HEK293 (cell line): ENCODE results near the gene CDH1.

Source experiments
- ZFP3 ChIP-seq: fragments of 450-650 bp; formaldehyde crosslinking; IDR thresholded peaks from 2 replicates; pipeline ENCODE4 v1.5.1; 2016; ENCODE audit warnings: low read depth, missing biosample characterization, missing genetic modification characterization
- ZNF16 ChIP-seq: fragments of 450-650 bp; formaldehyde crosslinking; IDR thresholded peaks from 2 replicates; pipeline ENCODE4 v1.5.1; 2016; ENCODE audit warnings: low read depth, missing biosample characterization, missing genetic modification characterization
- ZNF2 ChIP-seq: fragments of 450-650 bp; formaldehyde crosslinking; IDR thresholded peaks from 2 replicates; pipeline ENCODE4 v1.5.1; 2016; ENCODE audit warnings: missing biosample characterization, missing genetic modification characterization
- ZNF24 ChIP-seq: fragments of 450-650 bp; formaldehyde crosslinking; IDR thresholded peaks from 2 replicates; pipeline ENCODE4 v1.5.1; 2016; ENCODE audit warnings: missing biosample characterization, missing genetic modification characterization
- ZNF274 ChIP-seq, 2 experiments: fragments of 200-500 bp in 1 of 2; fragments of 450-650 bp in 1 of 2; sonication (Bioruptor generic) in 1 of 2; formaldehyde crosslinking in 1 of 2; IDR thresholded peaks; 2 replicates each; pipeline versions ENCODE4 v1.5.1 to v1.6.1; 2014 to 2016; ENCODE audit warnings: borderline replicate concordance in 1 of 2, inconsistent platforms in 1 of 2, low read length in 1 of 2, missing biosample characterization in 1 of 2, missing genetic modification characterization in 1 of 2
- ZNF530 ChIP-seq: fragments of 450-650 bp; formaldehyde crosslinking; IDR thresholded peaks from 2 replicates; pipeline ENCODE4 v1.5.1; 2016; ENCODE audit warnings: low read depth, missing biosample characterization, missing genetic modification characterization
- ZNF600 ChIP-seq: fragments of 450-650 bp; formaldehyde crosslinking; IDR thresholded peaks from 2 replicates; pipeline ENCODE4 v1.5.1; 2016; ENCODE audit warnings: missing biosample characterization, missing genetic modification characterization
- TF ChIP-seq, protein P1 (sequence below): fragments of 450-650 bp; formaldehyde crosslinking; IDR thresholded peaks from 2 replicates; pipeline ENCODE4 v1.5.1; 2016; ENCODE audit warnings: missing biosample characterization, missing genetic modification characterization
- TF ChIP-seq, protein P2 (sequence below): fragments of 450-650 bp; formaldehyde crosslinking; IDR thresholded peaks from 2 replicates; pipeline ENCODE4 v1.5.1; 2016; ENCODE audit warnings: missing biosample characterization, missing genetic modification characterization
- TF ChIP-seq, protein P3 (sequence below): fragments of 450-650 bp; formaldehyde crosslinking; IDR thresholded peaks from 2 replicates; pipeline ENCODE4 v1.5.1; 2016; ENCODE audit warnings: missing biosample characterization, missing genetic modification characterization
- TF ChIP-seq, protein P4 (sequence below): fragments of 450-650 bp; formaldehyde crosslinking; IDR thresholded peaks from 2 replicates; pipeline ENCODE4 v1.5.1; 2016; ENCODE audit warnings: missing biosample characterization, missing genetic modification characterization

DNA sequence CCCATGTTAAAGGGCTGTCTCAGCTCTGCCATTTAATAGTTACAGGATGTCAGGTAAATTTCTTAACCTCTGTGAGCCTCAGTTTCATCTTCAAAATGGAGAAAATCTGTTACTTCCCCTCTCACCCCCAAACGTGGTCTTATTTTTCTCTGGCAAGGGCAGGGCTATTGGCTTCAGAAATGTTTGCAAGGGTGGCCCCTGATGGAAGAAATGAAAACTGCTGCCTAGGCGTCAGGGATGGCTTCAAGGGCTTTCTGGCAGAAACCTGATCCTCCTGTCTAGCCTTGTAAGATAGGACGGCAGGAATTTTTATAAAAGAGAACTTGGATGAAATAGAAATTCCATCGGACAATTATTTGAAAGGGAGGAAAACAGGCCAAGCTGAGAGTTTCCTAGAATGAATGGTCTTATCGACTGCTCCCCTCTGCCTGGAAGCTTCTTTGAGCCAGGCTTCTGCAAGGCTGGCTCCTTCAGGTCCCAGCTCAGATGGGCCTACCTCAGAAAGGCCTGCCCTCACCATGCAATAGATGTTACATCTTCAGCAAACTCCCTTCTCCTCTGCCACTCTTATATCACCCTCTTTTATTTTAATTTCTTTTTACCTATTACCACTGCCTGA lies 63.3 kb downstream of the CDH1 start:
- TF ChIP-seq, protein P1, sequence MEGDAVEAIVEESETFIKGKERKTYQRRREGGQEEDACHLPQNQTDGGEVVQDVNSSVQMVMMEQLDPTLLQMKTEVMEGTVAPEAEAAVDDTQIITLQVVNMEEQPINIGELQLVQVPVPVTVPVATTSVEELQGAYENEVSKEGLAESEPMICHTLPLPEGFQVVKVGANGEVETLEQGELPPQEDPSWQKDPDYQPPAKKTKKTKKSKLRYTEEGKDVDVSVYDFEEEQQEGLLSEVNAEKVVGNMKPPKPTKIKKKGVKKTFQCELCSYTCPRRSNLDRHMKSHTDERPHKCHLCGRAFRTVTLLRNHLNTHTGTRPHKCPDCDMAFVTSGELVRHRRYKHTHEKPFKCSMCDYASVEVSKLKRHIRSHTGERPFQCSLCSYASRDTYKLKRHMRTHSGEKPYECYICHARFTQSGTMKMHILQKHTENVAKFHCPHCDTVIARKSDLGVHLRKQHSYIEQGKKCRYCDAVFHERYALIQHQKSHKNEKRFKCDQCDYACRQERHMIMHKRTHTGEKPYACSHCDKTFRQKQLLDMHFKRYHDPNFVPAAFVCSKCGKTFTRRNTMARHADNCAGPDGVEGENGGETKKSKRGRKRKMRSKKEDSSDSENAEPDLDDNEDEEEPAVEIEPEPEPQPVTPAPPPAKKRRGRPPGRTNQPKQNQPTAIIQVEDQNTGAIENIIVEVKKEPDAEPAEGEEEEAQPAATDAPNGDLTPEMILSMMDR (tag by site-specific recombination) = 0 out of 2 replicates have a peak, but pooled peaks have one; percentile 14
- TF ChIP-seq, protein P2, sequence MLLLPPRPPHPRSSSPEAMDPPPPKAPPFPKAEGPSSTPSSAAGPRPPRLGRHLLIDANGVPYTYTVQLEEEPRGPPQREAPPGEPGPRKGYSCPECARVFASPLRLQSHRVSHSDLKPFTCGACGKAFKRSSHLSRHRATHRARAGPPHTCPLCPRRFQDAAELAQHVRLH = no peak
- TF ChIP-seq ZNF600 (tag by site-specific recombination) = no peak
- no peak for TF ChIP-seq ZNF16 (tag by site-specific recombination)
- TF ChIP-seq ZFP3 (tag by site-specific recombination) = no peak
- no peak for TF ChIP-seq ZNF24 (tag by site-specific recombination)
- TF ChIP-seq ZNF530 (tag by site-specific recombination) = no peak
- TF ChIP-seq, protein P3, sequence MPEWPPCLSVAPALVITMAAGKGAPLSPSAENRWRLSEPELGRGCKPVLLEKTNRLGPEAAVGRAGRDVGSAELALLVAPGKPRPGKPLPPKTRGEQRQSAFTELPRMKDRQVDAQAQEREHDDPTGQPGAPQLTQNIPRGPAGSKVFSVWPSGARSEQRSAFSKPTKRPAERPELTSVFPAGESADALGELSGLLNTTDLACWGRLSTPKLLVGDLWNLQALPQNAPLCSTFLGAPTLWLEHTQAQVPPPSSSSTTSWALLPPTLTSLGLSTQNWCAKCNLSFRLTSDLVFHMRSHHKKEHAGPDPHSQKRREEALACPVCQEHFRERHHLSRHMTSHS (tag by site-specific recombination) = no peak
- no peak for TF ChIP-seq ZNF2
- TF ChIP-seq, protein P4, sequence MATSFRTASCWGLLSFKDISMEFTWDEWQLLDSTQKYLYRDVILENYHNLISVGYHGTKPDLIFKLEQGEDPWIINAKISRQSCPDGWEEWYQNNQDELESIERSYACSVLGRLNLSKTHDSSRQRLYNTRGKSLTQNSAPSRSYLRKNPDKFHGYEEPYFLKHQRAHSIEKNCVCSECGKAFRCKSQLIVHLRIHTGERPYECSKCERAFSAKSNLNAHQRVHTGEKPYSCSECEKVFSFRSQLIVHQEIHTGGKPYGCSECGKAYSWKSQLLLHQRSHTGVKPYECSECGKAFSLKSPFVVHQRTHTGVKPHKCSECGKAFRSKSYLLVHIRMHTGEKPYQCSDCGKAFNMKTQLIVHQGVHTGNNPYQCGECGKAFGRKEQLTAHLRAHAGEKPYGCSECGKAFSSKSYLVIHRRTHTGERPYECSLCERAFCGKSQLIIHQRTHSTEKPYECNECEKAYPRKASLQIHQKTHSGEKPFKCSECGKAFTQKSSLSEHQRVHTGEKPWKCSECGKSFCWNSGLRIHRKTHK = no peak
- TF ChIP-seq ZNF274 (IDR thresholded peaks at IDR 0.05; ENCODE audit: low read length) = no peak
- TF ChIP-seq ZNF274 (tag by site-specific recombination; IDR thresholded peaks at IDR 0.05; ENCODE audit: borderline replicate concordance) = no peak
